NCI-H2227 (cell line): ENCODE measurements around the gene FAM50A.

Source experiments
- DNase-seq: peaks from one replicate; lab custom pipeline; 2025; ENCODE audit not compliant: unreplicated experiment; lab: John Stamatoyannopoulos, UW

Gene FAM50A

DNA sequence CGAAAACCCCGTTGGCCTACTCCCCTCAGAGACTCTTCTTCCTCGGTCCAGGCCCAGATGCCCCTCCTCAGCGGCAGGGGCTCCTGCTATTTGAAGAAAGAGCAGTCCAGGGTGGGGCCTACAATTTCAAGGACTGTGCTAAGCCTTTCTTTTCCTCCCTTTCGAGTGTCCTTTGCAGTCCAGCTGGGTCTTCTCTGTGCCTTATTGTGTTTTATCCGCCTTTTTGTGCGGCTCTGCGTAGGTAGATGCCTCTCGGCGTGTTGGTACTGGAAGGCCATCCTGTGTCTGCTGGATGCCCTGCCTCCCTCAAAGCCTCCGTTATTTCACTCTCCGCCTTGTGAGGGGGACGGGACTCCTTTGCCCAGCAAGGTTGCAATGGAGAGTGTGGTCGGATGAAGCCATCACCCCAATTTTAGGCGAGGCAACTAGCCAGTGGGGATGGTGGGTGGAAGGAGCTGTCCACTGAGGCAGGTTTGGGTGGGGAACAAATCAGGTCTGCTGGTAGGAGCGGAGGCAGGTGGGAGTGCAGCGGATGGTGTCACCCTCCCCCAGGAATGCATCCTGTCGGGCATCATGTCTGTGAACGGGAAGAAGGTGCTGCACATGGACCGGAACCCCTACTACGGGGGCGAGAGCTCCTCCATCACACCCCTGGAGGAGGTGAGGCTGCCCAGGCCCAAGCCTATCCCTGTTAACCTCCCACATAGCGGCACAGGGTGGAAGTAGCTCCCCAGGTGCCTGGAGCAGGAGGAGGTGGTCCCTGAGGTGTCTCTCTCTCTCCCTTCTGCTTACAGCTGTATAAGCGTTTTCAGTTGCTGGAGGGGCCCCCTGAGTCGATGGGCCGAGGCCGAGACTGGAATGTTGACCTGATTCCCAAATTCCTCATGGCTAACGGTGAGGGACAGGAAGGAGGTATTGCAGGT is 5.7 kb upstream of the FAM50A start:
- DNase-seq: no peak

GRCh38 chrX:154439841-154440240 is 4.1 kb upstream of the FAM50A start:
- no peak for DNase-seq

- DNase-seq: no peak
Observed at GRCh38 chrX:154440623-154441357, 3.2 kb upstream of the FAM50A start.

DNA sequence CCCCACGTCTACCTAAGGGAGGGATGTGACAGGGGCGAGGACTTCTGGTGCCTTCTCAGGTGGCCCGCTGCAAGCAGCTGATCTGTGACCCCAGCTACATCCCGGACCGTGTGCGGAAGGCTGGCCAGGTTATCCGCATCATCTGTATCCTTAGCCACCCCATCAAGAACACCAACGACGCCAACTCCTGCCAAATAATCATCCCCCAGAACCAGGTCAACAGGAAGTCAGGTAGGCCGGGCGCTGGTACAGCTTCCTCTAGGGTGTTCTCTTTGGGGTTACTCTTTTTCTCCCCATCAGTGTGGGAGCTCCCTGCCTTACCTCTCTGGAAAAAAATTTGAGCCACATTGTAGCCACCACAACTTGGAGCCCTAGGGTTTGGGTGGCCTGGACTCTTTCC is 2.4 kb upstream of the FAM50A start:
- no peak for DNase-seq

- no peak for DNase-seq
Observed at GRCh38 chrX:154441984-154442707, 1.8 kb upstream of the FAM50A start.

DNA sequence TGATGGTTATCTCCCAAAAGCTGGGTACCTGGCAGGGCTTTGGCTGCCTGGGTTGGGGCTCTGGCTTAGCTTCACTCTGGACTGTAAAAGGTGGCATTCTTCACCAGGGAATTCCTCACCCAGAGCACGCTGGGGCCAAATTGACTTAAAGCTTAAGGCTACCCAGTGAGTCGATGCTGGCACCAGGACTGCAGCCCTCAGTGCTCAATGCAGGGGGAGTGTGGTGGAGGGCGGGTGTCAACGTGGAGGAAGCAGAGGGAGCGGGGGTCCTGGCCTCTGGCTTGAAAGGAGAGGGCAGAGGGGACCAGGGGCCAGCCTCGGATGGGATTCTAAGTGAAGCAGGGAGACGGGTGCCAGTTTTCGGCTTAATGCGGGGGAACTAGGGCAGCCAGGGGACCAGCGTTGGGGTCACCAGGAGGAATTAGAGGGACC is 446 bp upstream of the FAM50A start:
- peak; percentile 24 for DNase-seq

DNA sequence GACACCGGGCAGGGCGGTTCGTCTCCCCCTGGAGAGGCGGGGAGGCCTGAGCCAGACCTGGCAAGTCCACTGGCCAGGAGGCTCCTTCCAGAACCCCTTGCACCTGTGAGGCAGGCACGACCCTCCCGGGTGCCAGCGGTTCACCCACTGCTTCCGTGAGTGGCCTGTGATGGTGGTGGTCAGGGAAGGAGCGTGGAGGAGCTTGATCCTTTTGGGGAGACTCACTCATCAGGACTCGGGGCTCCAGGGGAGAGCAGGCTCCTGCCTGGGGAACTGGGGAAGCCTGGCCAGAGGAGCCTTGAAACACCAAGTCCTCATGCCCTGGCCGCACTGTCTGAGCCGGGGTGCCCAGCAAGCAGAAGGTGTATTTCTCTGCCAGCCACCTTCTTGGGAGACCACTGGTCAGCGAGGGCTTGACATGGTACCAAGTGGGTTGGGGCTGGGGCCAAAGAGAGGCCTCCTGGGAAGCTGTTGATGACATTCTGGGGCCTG is 860 bp downstream of the FAM50A start:
- DNase-seq: no peak

DNA sequence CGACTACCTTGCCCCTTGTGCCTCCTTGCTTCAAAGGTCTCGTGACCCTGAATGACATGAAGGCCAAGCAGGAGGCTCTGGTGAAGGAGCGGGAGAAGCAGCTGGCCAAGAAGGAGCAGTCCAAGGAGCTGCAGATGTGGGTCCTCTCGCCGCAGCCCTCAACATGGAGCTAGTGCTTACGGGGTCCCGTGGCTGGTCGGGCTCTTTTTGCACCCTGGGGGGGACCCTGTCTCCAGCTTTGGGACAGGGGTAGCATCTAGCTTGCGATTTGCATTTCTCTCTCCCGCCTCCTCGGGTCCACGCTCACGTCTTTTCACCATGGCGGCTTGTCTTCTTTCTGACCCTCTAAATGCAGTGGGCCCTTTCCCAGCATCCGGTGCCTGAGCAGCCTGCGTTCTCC is 1.8 kb downstream of the FAM50A start:
- DNase-seq: no peak

GRCh38 chrX:154446430-154446829 is 2.5 kb downstream of the FAM50A start:
- DNase-seq: no peak

DNA sequence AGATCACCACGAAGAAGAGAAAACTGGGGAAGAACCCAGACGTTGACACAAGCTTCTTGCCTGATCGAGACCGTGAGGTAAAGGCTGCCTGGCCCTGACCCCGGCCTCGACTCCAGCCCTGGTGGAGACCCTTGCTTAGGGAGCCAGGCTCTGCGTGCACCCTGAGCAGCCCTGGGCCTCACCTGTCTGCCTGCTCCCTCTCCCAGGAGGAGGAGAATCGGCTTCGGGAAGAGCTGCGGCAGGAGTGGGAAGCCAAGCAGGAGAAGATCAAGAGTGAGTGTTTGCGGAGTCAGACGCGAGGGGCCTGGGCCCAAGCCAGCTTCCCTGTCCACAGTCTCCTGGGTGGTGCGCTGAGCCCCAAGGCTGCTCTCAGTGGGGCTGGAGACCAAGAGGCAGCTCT is 4.5 kb downstream of the FAM50A start:
- no peak for DNase-seq

- DNase-seq: no peak
Observed at GRCh38 chrX:154449618-154450017, 5.7 kb downstream of the FAM50A start.

DNA sequence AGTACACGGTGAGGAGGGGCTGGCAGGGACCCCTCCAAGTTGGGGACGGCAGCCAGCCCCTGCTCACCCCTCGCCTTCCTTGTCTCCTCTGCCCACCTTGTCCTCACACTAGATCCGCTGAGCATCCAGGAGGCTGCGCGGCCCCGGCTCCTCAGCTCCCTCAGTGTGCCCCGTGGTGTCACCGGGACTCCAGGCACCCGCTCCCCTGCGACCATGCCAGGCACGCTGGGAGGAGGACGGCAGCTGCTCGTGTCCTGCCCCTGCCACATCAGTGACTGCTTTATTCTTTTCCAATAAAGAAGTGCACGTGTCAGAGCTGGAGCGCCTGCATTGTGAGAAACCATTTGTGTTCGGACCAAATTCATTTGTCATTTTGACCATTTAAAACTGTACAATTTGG is 6.4 kb downstream of the FAM50A start:
- no peak for DNase-seq

DNA sequence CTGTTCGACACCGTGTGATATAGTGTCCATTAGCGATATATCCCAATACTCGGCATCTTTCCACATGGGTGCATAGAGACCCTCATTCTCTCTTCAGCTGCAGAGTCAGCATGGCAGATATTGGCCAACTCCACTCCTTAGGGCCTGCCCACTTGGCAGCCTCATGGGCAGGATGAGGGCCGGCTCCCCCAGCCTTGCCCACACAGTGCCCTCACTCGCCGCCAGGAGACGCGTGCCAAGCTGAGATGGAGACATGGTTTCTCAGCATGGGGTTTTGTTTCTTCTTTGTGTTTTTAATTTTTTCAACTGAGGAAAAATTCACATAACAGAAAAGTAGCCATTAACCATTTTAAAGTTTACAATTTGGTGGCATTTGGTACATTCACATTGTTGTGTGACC is 8.9 kb downstream of the FAM50A start:
- no peak for DNase-seq

GRCh38 chrX:154457491-154458115 is 13.7 kb downstream of the FAM50A start:
- peak; percentile 74 for DNase-seq

DNA sequence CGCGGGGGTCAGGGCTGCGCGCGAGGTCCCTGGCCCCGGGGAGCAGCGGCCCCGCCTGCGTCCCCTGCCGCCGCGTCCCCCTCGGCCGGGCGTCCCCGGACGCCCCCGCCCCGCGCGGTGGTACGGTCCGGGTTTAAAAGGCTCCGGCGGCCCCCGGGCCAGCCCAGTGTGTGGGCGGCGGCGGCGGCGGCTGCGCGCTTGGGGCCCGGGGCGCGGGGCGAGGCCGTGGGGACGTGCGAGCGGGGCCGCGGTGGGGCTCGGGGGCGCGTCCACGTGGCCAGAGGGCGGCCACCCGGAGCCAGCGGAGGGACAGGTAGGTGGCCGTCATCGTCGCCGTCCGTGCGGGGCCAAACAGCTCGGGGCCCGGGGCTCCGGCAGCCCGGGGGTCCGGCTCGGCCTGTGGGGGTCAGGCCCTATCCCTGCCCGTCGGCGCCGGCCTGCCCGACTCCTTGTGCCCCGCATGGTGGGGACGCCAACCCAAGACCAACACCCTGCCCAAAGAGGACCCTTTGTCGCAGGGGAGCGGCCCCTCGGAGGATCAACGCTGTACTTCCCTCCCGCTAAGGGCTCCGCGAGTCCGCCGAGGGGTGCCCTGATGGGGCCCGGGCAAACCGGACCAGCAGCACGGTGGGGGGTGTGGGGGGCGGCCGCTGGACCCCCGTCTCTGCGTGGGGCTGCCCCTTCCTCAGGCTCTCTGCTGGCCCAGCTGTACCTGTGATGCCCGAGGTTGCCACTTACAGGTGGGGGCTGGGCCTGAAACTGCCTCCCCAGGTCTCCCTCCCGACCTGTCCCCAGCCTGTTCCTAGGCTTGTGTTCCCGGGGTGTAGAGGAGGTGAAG is 14.4 kb downstream of the FAM50A start, which contains the start of gene PLXNA3:
TSS of gene PLXNA3 (plus strand) at position 166 of the 838 bp plus-strand sequence. CDS start 1,903 bp downstream, outside the sequence.
- DNase-seq: peak; percentile 73

DNA sequence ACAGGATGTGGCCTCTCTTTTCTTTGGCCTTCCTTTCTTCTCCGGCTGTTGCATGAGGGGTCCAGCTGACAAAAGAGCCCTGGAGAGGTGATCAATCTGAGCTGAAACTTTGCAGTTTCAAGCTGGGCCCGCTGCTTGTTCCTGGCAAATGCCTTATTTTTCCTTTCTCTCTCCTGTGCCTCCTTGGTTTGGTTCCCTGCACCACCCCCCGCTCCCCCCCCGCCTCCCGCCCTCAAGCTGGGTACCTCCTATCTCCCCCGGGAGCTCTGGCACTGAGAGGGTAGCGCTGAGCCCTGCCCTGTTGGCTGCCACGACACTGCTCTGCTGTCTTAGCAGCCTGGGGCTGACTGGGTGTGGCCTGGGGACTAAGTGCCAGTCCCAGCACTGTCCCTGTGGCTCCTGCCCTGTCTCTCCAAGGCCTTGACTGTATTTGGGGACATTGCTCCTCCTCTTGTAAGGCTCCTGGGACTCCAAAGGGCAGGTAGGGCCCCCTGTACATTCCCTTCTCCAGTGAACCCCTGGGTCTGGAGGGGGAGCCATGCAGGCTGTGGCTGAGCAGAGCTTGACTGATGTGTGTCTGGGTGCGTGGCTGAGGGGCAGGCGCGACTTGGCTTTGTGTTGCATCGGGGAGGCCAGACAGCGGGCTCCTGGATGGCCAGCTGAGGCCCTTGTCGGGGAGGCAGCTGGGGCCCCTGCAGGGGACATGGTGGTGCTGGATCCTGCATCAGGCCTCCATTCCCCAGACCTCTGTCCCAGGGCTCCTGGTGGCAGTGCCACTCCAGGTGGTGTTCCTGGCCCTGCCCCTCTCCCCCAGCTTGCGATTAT is 15.2 kb downstream of the FAM50A start:
- DNase-seq: peak; percentile 25

DNA sequence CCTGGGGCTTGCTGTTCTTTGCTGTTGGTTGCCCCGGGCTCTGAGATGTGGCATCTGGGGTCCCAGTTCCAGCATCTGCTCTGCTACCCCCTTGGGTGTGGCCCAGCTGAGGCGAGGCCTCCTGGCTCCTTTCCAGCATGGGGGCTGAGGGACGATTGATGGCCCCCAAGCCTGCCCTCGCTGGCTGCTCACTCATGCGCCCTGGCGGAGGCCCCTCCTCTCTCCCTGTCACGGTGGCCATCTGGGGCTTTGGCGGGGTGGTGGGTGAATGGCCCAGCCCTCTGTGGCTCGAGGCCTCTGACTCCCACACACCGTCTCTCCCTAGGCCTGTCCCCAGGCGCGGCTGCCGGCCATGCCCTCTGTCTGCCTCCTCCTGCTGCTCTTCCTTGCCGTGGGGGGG is 15.9 kb downstream of the FAM50A start:
- DNase-seq: no peak

GRCh38 chrX:154460326-154460725 is 16.4 kb downstream of the FAM50A start:
- peak; percentile 12 for DNase-seq

DNA sequence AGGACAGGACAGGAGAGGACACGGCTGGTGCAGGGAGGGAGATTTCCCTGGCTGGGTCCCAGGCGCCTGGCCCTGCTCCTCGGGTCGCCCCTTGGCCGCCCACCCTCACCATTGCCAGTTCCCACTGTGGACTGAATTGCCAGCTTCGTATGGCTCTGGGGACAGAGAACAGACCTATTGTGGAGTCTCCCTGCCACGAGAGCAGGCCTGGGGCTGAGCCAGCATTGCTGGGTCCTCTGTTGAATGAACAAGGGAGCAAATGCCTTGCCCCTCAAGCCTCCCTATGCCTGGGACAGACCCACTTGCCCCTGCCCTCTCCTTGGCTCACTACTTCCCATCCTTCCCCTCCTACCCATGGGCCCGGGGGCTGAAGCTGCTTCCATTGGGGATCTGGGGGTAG is 18.5 kb downstream of the FAM50A start:
- no peak for DNase-seq
